Loucy (cell line): ENCODE data around the gene BMF.
"Not testable (repeated sequence)": the region's sequence is repeated elsewhere in the genome, so short reads cannot be mapped to it uniquely, and the experiment has no call there.

Experiments used
- CTCF ChIP-seq: fragments of 200-600 bp; sonication (generic); conservative IDR thresholded peaks from 2 replicates; pipeline ENCODE4 v1.5.1; 2014; ENCODE audit warnings: mild to moderate bottlenecking, antibody characterized with exemption, low read length
- EZH2phosphoT487 ChIP-seq: fragments of 200-600 bp; IDR thresholded peaks from 2 replicates; pipeline ENCODE4 v1.6.1; 2018; ENCODE audit warnings: antibody characterized with exemption, mild to moderate bottlenecking, moderate library complexity, borderline replicate concordance

GRCh38 chr15:40135846-40136450 is 27.3 kb upstream of the BMF start:
- not testable (repeated sequence) for TF ChIP-seq CTCF, EZH2phosphoT487
